Bronchial epithelial cell (primary cell): Measurements from ENCODE around the gene DSCAM. TPM values are rescaled to one million over a fixed set of nuclear protein-coding genes. Genes with fewer than 3 reads are reported as not detected.

Experiments used
- DNase-seq: peaks from one replicate; pipeline ENCODE4 v3.0.0-alpha.2; 2010; ENCODE audit warnings: low read depth
- FAIRE-seq: peaks from 2 replicates; lab custom pipeline; 2011; peaks lifted over from hg19 to GRCh38; lab: Jason Lieb, UNC
- H3K27me3 ChIP-seq: 2 replicates; pipeline ENCODE4 v1.5.1; 2011; ENCODE audit warnings: low read length; ENCODE audit not compliant: control insufficient read depth, insufficient read depth
- H3K36me3 ChIP-seq: 2 replicates; pipeline ENCODE4 v1.5.1; 2011; ENCODE audit warnings: low read length; ENCODE audit not compliant: control insufficient read depth, insufficient read depth
- H3K4me3 ChIP-seq: 2 replicates; pipeline ENCODE4 v1.5.1; 2011; ENCODE audit warnings: mild to moderate bottlenecking, low read depth, low read length, control low read depth
- total RNA-seq: library from RNA; depleted of rRNA; stranded (reverse); fragments of >200 nt; gene quantifications from 2 replicates; pipeline ENCODE4 v1.2.1, GENCODE V29; 2014
- TF ChIP-seq, protein P1 (sequence below): IDR thresholded peaks from 2 replicates; pipeline ENCODE4 v1.5.1; 2011; ENCODE audit warnings: mild to moderate bottlenecking, moderate library complexity, low read length, control low read depth, inconsistent platforms; ENCODE audit not compliant: insufficient read depth, severe bottlenecking

Gene DSCAM
- total RNA-seq, 1 donor from 2014 or later = 0.53 TPM

DNA sequence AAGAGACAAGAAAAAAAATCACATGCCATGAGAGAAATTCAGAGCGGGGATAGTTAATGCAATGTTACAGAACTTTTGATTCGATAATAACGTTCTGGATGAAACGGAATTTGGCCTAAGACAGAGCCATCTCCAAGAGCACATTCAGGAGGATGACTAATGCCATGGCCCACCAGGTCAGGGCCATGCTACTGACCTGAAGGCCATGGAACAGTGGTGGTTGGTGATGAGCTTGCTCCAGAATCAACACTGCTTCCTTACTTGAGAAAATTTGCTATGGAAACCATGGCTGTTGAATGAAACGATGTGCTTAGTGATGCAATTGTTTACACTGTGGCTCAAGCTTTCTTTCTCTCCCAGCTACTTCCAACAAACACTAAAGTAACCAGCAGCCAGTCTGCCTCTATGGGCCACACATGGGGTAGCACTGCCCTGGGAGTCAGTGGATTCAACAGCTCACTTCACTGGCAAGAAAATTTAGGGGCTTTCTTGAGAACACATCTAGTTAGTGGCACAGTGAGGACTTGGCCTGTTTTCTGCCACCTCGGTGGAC lies 680.6 kb downstream of the DSCAM start:
- TF ChIP-seq, protein P1, sequence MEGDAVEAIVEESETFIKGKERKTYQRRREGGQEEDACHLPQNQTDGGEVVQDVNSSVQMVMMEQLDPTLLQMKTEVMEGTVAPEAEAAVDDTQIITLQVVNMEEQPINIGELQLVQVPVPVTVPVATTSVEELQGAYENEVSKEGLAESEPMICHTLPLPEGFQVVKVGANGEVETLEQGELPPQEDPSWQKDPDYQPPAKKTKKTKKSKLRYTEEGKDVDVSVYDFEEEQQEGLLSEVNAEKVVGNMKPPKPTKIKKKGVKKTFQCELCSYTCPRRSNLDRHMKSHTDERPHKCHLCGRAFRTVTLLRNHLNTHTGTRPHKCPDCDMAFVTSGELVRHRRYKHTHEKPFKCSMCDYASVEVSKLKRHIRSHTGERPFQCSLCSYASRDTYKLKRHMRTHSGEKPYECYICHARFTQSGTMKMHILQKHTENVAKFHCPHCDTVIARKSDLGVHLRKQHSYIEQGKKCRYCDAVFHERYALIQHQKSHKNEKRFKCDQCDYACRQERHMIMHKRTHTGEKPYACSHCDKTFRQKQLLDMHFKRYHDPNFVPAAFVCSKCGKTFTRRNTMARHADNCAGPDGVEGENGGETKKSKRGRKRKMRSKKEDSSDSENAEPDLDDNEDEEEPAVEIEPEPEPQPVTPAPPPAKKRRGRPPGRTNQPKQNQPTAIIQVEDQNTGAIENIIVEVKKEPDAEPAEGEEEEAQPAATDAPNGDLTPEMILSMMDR = no peak
- Histone ChIP-seq H3K36me3 (no peaks in the 10 kb centered on the region), H3K4me3 (no peak overlapping the region), H3K27me3 (no peaks in the 10 kb centered on the region)
- DNase-seq (no peak), FAIRE-seq (peak; percentile 18)

- H3K36me3 ChIP-seq = no peaks in the 10 kb centered on the region
- TF ChIP-seq, protein P1 = no peak
- DNase-seq = no peak
- H3K4me3 ChIP-seq = no peak overlapping the region
- no peak for FAIRE-seq
- no peaks in the 10 kb centered on the region for H3K27me3 ChIP-seq
Observed at GRCh38 chr21:40165773-40166070, 681.2 kb downstream of the DSCAM start.

DNA sequence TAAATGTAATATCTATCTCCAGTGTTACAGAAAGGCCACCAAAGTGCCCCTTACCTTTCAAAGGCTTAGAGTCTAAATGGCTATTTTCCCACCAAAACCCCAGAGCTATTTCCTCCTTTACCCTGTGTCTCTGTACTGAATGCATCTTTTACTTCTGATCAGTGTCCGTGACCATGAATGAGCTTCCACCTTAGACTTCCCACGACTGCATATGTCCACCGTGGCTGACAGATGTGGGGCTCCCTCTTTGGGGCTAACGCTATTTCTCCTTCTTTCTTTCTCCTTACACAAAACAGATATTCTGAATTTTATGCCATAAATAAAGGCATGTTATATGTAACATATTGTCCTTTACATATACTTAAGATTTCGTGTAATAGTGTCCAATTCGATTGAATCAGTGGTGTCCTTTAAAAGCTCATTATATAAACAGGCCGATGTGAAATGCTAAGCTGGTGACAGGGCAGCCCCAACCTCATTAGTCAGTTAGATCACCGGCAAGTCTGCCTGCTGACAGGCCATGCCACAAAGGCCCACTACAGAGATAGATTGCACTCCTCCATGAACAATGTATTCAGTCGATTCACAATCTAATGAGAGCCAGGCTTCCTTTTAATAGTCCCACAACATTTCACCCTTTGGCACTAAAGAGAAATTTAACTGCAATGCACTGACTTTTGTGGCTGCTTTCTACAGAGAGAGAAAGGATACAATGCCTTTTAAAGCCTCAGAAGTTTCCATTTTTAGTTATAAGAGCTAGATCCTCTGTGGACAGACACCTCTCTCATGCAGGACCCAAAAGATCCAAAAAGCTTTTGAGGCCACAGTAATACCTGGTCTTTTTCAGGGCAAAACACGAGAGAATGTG lies 681.8 kb downstream of the DSCAM start:
- FAIRE-seq = no peak
- Histone ChIP-seq H3K27me3 (no peaks in the 10 kb centered on the region), H3K36me3 (no peaks in the 10 kb centered on the region), H3K4me3 (no peak overlapping the region)
- no peak for DNase-seq
- TF ChIP-seq, protein P1 = no peak

DNA sequence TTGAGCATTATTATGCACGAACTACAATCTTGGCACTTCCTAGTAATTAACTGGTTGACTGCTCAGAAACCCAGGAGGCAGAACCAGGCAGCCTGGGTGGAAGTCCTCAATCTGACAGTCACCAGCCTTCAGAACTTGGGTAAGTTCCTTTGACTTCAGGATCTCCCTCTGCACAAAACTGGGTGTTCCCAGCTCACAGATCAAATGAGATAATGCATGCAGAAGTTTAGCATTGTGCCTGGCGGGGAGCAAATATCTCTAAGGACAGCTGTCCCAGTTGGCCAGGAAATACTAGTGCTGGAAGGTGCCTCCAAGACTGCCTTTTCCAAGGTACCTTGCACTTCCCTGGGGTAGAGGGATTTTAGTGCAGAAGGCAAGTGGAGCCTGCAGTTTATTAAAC lies 684.9 kb downstream of the DSCAM start:
- H3K4me3 ChIP-seq = no peak overlapping the region
- H3K27me3 ChIP-seq = no peaks in the 10 kb centered on the region
- DNase-seq (no peak), FAIRE-seq (no peak)
- no peaks in the 10 kb centered on the region for H3K36me3 ChIP-seq
- TF ChIP-seq, protein P1 = no peak

DNA sequence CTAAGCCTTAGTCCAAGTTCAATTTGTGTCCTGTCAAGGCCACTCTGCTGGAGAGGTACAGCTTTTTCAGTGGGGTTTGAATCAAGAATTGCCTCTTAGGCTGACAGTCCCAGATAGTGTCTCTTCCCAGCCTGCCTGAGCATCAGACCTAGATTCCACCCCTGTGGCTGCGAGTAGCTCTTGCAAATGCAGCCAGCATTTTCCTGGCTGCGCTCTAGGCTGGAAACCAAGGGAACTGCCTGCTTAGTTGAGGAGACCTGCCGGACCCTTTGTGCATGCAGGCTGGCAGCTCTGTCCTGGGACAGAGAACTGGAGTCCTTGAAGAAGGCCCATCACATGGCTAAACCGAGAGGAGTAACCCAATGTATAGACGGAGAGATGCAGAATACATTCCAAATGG lies 686.0 kb downstream of the DSCAM start:
- Histone ChIP-seq H3K27me3 (no peaks in the 10 kb centered on the region), H3K4me3 (no peak overlapping the region), H3K36me3 (no peaks in the 10 kb centered on the region)
- no peak for DNase-seq
- FAIRE-seq = no peak
- TF ChIP-seq, protein P1 = no peak

GRCh38 chr21:40158366-40158765 lies 688.6 kb downstream of the DSCAM start:
- H3K4me3 ChIP-seq = no peak overlapping the region
- FAIRE-seq = no peak
- no peaks in the 10 kb centered on the region for H3K36me3 ChIP-seq
- no peak for DNase-seq
- TF ChIP-seq, protein P1 = no peak
- no peaks in the 10 kb centered on the region for H3K27me3 ChIP-seq
